ENCODE data around the gene FAM227A.

- TF ChIP-seq, protein P1, sequence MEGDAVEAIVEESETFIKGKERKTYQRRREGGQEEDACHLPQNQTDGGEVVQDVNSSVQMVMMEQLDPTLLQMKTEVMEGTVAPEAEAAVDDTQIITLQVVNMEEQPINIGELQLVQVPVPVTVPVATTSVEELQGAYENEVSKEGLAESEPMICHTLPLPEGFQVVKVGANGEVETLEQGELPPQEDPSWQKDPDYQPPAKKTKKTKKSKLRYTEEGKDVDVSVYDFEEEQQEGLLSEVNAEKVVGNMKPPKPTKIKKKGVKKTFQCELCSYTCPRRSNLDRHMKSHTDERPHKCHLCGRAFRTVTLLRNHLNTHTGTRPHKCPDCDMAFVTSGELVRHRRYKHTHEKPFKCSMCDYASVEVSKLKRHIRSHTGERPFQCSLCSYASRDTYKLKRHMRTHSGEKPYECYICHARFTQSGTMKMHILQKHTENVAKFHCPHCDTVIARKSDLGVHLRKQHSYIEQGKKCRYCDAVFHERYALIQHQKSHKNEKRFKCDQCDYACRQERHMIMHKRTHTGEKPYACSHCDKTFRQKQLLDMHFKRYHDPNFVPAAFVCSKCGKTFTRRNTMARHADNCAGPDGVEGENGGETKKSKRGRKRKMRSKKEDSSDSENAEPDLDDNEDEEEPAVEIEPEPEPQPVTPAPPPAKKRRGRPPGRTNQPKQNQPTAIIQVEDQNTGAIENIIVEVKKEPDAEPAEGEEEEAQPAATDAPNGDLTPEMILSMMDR (conservative IDR thresholded peaks at IDR 0.05), result no peak
- TF ChIP-seq ZFX (IDR thresholded peaks at IDR 0.05), result no peak
These were observed 43.8 kb downstream of the FAM227A start for GRCh38 chr22:38612217-38613006.

Measured in C4-2B (cell line).